HepG2 (cell line): ENCODE results near the gene SPAG7. TPM values are rescaled to one million over a fixed set of nuclear protein-coding genes. Genes with fewer than 3 reads are reported as not detected.

Source experiments
- AFF4 ChIP-seq: sonication (generic); formaldehyde crosslinking; IDR thresholded peaks from 2 replicates; pipeline ENCODE4 v1.4.0; 2020; ENCODE audit warnings: missing genetic modification reagents
- HNF1B ChIP-seq: sonication (generic); formaldehyde crosslinking; IDR thresholded peaks from 2 replicates; pipeline ENCODE4 v1.5.1; 2020; ENCODE audit warnings: mild to moderate bottlenecking, moderate library complexity, missing genetic modification reagents
- HNRNPLL ChIP-seq: fragments of 200-400 bp; formaldehyde crosslinking; IDR thresholded peaks from 2 replicates; pipeline ENCODE4 v1.6.1; 2017; ENCODE audit warnings: mild to moderate bottlenecking, low read depth, low read length; ENCODE audit not compliant: poor library complexity, severe bottlenecking
- KDM2A ChIP-seq: sonication (generic); formaldehyde crosslinking; IDR thresholded peaks from 2 replicates; pipeline ENCODE4 v1.4.0; 2020; ENCODE audit warnings: low read depth, missing genetic modification reagents, borderline replicate concordance
- NFYB ChIP-seq: sonication (generic); formaldehyde crosslinking; IDR thresholded peaks from 2 replicates; pipeline ENCODE4 v1.4.0; 2020; ENCODE audit warnings: missing genetic modification reagents
- NFYC ChIP-seq: IDR thresholded peaks from 2 replicates; pipeline ENCODE4 v1.6.1; 2016; ENCODE audit warnings: missing genetic modification reagents, missing compliant biosample characterization
- RBM39 ChIP-seq: fragments of 200-400 bp; formaldehyde crosslinking; IDR thresholded peaks from one replicate; pipeline ENCODE4 v1.6.1; 2018; ENCODE audit warnings: antibody characterized with exemption, mild to moderate bottlenecking, low read depth, low read length; ENCODE audit not compliant: poor library complexity, severe bottlenecking
- SAP130 ChIP-seq: IDR thresholded peaks from 2 replicates; pipeline ENCODE4 v1.6.1; 2016; ENCODE audit warnings: low read depth
- SP4 ChIP-seq: sonication (generic); formaldehyde crosslinking; IDR thresholded peaks from 2 replicates; pipeline ENCODE4 v1.8.1; 2023; ENCODE audit warnings: mild to moderate bottlenecking, missing genetic modification reagents
- SPEN ChIP-seq: sonication (generic); formaldehyde crosslinking; IDR thresholded peaks from 2 replicates; pipeline ENCODE4 v1.5.1; 2020; ENCODE audit warnings: low read depth, mild to moderate bottlenecking, missing genetic modification reagents
- TAF15 ChIP-seq: fragments of 200-400 bp; formaldehyde crosslinking; IDR thresholded peaks from one replicate; pipeline ENCODE4 v1.6.1; 2018; ENCODE audit warnings: mild to moderate bottlenecking, low read depth, low read length; ENCODE audit not compliant: poor library complexity, severe bottlenecking
- ZBTB33 ChIP-seq: sonication (generic); formaldehyde crosslinking; IDR thresholded peaks from 2 replicates; pipeline ENCODE4 v1.4.0; 2020; ENCODE audit warnings: missing genetic modification reagents
- ZFP90 ChIP-seq: sonication (generic); formaldehyde crosslinking; IDR thresholded peaks from 2 replicates; pipeline ENCODE4 v1.8.0; 2022; ENCODE audit warnings: missing genetic modification reagents, mild to moderate bottlenecking, inconsistent platforms, borderline replicate concordance
- ZNF232 ChIP-seq: sonication (generic); formaldehyde crosslinking; IDR thresholded peaks from 2 replicates; pipeline ENCODE4 v1.4.0; 2020; ENCODE audit warnings: missing genetic modification reagents, borderline replicate concordance
- ZNF296 ChIP-seq: sonication (generic); formaldehyde crosslinking; conservative IDR thresholded peaks from 2 replicates; pipeline ENCODE4 v1.5.0; 2020; ENCODE audit warnings: mild to moderate bottlenecking, missing genetic modification reagents
- ZNF652 ChIP-seq: IDR thresholded peaks from 2 replicates; pipeline ENCODE4 v1.6.1; 2016; ENCODE audit warnings: low read depth, borderline replicate concordance
- polyA plus RNA-seq, 8 experiments: library from polyadenylated mRNA; depleted of rRNA in 3 of 8; stranded (reverse) in 7 of 8; unstranded in 1 of 8; fragments of >200 nt; fragmentation: Illumina TruSeq in 4 of 8; extraction: Trizol in 4 of 8; gene quantifications; 2 replicates each; pipeline versions ENCODE4 v1.2.1 to v1.2.3, GENCODE V29; 2011 to 2016; ENCODE audit warnings: low read depth in 4 of 8, missing spikeins in 1 of 8, mixed read lengths in 1 of 8; ENCODE audit not compliant: insufficient read depth in 1 of 8
- total RNA-seq, 5 experiments: library from RNA; depleted of rRNA; stranded (reverse); fragments of >200 nt; fragmentation: Illumina TruSeq; extraction: Trizol; gene quantifications; 2 replicates each; pipeline ENCODE4 v1.2.3, GENCODE V29; 2016; ENCODE audit warnings: low read depth in 1 of 5
- TF ChIP-seq, protein P1 (sequence below): IDR thresholded peaks from 2 replicates; pipeline ENCODE4 v1.6.1; 2016; ENCODE audit warnings: missing compliant biosample characterization, missing genetic modification reagents, borderline replicate concordance

The SPAG7 gene
- total and polyA plus RNA-seq, 2 of the 13 experiments (the other 11 are each of a cell fraction or from before 2014, with no cell fraction given) = 51.0 to 59.0 TPM

DNA sequence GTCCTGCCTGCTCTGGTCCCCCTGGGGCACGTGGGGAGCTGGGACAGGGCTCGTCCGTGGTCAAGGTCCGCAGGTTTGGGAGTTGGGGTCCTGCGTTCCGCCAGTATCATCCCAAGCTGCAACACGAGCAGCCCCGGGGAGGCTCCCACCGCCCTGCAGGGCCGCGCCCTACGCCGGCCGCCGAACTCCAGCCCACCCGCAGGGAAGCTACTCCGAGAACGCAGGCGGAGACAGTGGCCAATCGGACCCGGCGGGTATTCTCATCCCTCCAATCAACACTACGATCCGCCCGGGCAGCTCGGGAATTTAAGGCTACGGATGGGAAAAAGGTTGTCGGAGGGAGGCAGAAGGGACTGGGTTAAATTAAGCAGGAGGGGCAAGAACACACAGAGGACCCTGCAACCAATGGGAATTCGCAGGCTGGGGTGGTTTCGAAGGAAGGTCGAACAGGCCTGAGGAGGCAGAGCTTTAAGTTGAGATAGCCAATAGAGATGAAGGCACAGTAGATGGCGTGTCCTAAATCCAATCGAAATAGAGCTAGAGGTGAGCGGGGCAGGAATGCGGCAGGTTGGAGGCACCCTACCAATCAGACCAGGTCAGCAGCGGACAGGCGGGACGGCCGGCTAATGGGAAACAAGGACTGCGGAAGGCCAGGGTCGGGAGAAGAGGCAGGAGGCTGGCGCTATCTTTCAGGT, 626 bp downstream of the SPAG7 start (continued):
- TF ChIP-seq KDM2A (peak; percentile 45; the same call in 1 of the 2 replicates), RBM39 (no peak), ZNF652 (CRISPR knock-in tag) (peak; percentile 97), AFF4 (no peak), TAF15 (no peak), ZNF296 (CRISPR knock-in tag) (0 out of 2 replicates have a peak, but pooled peaks have one; percentile 63), HNF1B (CRISPR knock-in tag) (0 out of 2 replicates have a peak, but pooled peaks have one; percentile 31), ZNF232 (CRISPR knock-in tag) (no peak), ZFP90 (CRISPR knock-in tag) (peak; percentile 52; the same call in 1 of the 2 replicates), HNRNPLL (peak; percentile 97), ZBTB33 (0 out of 2 replicates have a peak, but pooled peaks have one; percentile 8), SPEN (CRISPR knock-in tag) (no peak), NFYB (CRISPR knock-in tag) (peak; percentile 97), SP4 (CRISPR knock-in tag) (peak; percentile 68; the same call in 1 of the 2 replicates), SAP130 (CRISPR knock-in tag) (peak; percentile 53; the same call in 1 of the 2 replicates), NFYC (CRISPR knock-in tag) (peak; percentile 95)
- TF ChIP-seq, protein P1, sequence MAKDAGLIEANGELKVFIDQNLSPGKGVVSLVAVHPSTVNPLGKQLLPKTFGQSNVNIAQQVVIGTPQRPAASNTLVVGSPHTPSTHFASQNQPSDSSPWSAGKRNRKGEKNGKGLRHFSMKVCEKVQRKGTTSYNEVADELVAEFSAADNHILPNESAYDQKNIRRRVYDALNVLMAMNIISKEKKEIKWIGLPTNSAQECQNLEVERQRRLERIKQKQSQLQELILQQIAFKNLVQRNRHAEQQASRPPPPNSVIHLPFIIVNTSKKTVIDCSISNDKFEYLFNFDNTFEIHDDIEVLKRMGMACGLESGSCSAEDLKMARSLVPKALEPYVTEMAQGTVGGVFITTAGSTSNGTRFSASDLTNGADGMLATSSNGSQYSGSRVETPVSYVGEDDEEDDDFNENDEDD (CRISPR knock-in tag) = peak; percentile 57; the same call in 1 of the 2 replicates
